NCI-H1092 (cell line): ENCODE results near the gene ROR1.

Experiments
- DNase-seq: peaks from one replicate; lab custom pipeline; 2025; lab: John Stamatoyannopoulos, UW

ROR1 gene

DNA sequence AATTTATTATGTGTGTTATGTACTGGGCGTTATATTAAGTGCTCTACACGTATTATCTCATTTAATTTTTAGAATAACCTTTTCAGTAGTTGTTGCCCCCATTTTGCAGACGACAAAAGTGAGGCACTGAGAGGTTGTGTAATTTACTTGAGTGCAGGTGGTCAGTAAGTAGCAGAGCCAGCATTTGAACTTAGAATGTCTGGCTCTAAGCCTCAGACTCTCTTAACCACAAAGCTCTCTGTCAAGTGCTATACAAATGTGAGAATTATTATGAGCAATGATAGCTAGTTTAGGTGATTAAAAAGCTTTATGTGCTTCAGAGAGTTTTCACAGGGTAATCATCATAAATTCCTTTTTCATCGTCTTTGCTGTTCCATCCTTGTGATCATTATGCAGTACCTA lies 333.3 kb downstream of the ROR1 start:
- no peak for DNase-seq

DNA sequence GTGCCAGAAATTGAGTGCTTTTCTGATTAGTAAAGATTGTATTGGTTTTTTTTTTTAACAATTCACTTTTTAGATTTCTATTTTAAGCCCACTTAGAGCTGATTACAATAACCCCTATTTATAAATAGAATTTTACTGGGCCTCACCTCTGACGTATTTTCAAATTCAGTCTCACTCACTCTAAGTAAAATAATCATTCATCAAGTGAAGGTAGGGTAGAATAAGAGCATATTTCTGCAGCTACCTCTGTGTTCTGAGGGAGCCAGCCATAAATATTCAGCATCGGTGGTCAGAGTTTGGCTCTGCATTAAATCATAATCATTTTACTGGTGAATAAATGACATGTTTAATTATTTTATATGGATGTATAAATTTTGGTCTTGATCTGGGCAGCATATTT lies 333.8 kb downstream of the ROR1 start:
- DNase-seq: no peak

GRCh38 chr1:64110924-64111777 lies 337.3 kb downstream of the ROR1 start:
- DNase-seq: no peak

- no peak for DNase-seq
Observed at GRCh38 chr1:64111787-64112186, 338.0 kb downstream of the ROR1 start.

GRCh38 chr1:64112281-64112680 lies 338.5 kb downstream of the ROR1 start:
- no peak for DNase-seq

DNA sequence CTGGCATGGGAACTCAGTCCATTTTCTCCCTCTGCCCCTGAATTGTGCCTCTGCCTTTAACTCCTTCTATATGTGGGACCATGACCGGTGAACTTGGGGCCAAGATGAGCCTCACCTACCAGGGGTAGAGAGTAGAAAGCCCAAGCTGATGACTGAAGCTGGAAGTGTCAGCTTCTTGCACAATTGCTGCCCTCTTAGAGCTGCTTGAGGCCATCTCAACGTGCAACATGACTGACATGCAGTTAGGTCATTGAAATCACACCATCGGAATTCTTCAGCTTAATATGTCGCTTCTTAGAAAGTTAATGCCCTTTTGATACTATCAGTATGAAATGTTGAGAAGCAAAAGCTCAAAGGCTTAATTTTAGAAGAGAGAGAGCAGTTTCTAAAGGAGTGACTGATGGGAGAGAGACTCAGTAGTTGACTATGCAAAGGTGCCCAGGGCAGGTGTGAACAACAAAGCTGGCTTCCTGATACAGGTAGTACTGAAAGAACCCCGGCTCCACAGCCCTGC lies 340.3 kb downstream of the ROR1 start:
- no peak for DNase-seq

GRCh38 chr1:64116537-64116936 lies 342.7 kb downstream of the ROR1 start:
- no peak for DNase-seq

- no peak for DNase-seq
Observed at GRCh38 chr1:64117492-64117891, 343.7 kb downstream of the ROR1 start.

- DNase-seq: no peak
Observed at GRCh38 chr1:64121766-64122385, 348.1 kb downstream of the ROR1 start.

DNA sequence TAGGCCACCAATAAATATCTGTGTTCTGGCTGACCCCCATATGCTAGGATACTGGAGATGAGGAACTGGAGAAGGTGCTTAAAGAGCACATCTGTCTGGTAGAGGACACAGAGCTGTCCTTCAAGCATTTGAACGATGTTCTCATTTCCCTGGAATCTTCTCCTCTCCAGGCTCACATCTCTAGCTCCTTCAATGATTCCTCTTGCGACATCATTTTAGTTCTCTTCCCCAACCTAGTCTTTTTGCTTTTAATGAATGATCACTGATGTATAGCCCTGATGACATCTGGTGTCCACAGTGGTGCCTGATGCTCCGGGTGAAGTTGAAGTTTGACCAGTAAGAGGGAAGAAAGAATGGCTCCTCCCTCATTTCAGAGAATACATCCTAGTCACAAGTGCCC lies 348.8 kb downstream of the ROR1 start:
- DNase-seq: no peak

DNA sequence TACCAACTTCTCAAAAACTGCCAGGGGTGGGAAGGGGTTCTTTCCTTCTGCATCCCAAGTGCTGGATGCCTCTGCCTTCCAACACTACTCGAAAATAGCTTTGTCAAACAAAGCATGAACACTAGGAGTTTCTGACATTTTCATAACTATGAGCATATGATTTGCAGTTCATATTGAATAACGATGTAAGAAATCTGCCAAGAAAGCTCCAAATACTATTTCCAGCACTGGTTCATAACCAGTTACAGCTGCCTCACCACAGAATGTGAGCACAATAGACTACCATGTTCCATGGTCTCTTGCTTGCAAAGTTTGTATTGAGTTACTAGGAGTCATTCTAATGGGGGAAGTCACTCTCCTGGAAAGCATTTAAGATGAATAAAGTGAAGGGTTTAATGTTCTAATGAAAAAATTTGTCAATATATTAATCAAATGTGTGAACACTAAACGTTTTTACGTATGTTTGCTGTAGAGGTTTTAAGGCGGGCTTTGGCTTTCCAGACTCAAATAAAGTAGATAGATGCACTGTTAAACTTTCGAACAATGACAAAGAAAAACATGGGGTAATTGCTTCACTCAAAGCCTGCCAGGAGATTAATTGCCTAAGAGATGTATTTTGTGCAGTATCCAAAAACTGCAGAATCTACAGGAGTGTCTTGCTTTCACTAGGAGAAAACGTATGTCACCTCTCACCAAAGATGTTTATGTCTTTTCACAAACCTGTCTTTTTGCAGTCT lies 351.1 kb downstream of the ROR1 start:
- DNase-seq: no peak

DNA sequence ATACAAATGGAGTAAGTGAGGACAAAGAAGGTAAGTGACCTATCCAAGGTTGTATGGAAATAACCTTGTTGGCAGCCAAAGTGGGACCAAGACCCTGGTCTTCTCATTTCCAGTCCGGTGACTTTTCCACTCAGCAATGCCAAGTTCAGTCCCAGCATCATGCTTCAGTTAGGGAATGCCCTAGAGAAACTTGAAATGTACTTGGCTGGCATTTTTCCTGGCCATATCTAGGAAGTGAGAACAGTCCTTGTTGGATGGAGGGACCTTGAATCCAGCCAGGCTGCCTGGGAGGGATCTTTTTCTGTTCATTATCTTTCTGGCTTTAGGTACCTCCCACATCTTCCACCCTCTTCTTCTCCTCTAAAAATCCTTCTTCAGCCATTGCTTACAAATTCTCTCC lies 352.8 kb downstream of the ROR1 start:
- DNase-seq: no peak

GRCh38 chr1:64127297-64127696 lies 353.5 kb downstream of the ROR1 start:
- DNase-seq: no peak

- DNase-seq: no peak
Observed at GRCh38 chr1:64129701-64130100, 355.9 kb downstream of the ROR1 start.

GRCh38 chr1:64131155-64131554 lies 357.3 kb downstream of the ROR1 start:
- no peak for DNase-seq

DNA sequence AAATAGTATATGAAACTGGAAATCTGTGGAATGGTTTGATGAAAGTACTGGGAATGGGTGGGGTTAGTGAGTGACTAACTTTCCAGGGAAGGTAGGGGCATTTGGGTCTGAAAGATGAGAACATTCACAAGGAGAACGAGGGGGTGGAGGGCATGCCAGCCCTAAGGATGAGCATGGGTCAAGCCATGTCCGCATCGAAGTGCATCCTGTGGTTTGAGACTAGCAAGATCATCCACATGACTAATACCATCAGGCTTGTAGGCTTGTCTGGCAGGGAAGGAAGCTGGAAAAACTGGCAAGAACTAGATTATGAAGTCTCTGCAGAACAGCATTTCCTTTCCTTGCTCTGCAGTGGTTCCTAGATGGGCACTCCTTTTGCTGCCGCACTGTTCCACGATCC lies 359.2 kb downstream of the ROR1 start:
- no peak for DNase-seq

DNA sequence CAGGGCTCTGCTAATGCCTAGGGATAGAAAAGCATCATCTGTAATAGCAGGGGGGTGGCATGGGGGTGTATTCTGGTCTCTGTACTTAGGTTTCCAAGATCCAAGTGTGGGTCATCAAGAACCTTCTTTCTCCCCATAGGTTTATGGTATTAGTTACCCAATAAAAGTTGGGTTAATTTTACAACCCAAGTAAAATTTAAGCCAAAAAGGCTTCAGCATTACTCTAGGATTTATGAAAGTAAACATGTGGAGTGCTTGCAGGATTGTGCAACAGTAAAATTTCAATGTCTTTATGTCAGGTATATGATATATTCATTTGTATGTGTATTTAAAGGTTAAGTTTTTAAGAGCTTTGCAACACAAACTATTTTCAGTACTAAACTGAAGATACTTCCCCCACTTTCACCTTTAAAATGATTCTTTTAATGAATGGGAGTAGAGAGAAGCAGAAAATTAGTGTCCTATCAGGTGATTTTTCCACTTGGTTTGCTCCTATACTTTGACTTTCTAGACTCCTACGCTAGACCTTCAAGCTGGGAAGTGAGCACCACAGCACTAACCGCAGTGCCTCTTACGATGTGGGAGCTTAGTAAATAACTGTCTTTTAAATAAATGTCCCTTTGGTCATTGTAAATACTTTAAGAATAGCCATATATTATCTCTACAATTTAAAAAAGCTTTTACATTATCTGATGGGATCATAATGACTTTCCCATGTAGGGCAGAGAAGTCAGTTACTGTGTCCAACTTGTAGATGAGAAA lies 361.8 kb downstream of the ROR1 start:
- DNase-seq: no peak

DNA sequence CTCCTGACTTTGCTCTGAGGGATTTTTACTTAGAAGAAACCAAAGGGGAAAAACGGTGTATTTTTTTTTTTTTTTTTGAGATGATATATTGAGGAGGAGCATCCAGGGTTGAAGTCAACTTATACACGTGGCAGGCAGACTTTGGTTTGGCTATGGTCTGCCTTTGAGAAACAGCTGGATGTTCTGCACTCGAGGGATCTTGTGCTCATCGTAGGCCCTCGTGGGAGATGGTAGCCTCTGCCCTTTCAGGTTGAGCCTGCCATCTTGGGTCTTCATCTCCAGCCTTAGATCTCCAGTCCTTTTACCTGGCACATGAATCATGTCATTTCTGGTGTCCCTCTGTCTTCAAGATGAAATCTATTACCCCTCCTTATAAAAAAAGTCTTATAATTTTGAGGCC lies 362.5 kb downstream of the ROR1 start:
- DNase-seq: no peak

- DNase-seq: peak; percentile 39
Observed at GRCh38 chr1:64136752-64137411, 363.1 kb downstream of the ROR1 start.

DNA sequence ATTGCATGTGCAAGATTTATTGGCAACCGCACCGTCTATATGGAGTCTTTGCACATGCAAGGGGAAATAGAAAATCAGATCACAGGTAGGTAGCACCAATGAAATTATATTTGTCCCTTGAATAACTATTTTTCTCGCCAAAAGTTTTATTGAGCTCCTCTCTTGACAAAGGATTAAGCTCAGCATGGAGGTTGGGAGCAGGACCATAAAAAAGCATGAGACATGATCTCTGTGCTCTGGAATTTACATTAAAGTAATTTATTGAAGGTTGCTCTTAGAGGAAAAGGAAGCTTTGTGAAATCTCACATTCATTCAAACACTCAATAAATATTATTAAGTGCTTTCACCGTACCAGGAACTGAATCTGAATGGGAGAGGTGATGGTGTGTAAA lies 363.6 kb downstream of the ROR1 start:
- DNase-seq: no peak

DNA sequence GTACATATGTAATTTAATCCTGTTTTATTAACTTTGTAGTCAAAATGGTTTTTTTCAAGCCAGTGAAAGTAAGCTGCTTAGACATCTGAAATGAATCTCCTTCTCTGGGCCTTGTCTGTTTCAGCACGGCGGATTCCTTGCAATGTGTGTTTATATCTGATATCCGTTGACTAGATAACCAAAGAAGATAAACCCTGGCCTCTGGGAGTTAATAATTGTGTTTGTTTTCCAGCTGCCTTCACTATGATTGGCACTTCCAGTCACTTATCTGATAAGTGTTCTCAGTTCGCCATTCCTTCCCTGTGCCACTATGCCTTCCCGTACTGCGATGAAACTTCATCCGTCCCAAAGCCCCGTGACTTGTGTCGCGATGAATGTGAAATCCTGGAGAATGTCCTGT lies 366.1 kb downstream of the ROR1 start:
- DNase-seq: no peak

DNA sequence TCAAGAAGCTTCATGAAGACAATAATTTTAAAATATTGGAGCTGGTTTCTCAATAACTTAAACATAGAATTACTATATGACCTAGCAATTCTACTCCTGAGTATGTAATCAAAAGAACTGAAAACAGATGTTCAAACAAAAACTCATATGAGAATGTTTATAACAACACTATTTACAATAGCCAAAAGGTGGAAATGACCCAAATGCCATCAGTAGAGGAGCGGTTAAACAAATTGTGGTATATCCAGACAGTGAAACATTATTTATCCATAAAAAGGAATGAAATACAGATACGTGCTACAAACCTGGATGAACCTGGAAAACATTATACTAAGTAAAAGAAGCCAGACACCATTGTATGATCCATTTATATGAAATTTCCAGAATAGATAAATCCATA lies 366.8 kb downstream of the ROR1 start:
- DNase-seq: no peak
